ENCODE data around the gene MRPL38.
"Not testable (repeated sequence)": the region's sequence is repeated elsewhere in the genome, so short reads cannot be mapped to it uniquely, and the experiment has no call there.

The MRPL38 gene

DNA sequence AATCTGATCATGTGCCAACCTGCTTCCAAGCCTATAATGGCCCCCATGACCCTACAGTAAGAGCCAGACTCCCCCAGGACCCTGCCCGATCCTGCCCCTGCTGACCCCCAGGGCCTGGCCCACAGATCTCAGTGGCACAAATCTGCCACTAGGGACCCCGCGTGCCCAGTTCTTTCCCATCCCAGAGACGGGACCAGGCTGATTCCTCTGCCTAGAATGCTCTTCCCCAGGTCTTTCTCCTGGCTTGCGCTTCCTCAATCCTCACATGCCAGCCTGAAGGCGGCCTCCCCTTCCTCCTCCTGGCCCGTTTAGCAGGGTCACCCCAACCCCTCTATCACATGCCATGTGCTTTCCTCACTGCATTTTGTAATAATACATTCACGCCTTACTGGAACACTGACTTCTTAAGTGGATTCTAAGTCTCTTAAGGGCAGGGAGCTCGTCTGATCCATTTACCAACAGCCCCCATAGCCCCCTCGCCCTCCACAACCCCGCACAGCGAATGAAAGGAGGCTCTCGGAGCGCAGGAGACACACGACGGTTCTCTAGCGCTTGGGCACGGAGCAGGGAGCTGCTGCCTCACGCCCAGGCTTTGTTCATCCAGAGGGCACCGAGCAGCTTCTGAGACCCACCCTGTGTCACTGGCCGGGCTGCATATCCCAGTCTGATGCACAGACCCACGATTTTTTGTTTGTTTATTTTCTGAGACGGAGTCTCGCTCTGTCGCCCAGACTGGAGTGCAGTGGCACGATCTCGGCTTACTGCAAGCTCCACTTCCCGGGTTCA is 9.1 kb downstream of the MRPL38 start:
- DNase-seq = no peak

DNA sequence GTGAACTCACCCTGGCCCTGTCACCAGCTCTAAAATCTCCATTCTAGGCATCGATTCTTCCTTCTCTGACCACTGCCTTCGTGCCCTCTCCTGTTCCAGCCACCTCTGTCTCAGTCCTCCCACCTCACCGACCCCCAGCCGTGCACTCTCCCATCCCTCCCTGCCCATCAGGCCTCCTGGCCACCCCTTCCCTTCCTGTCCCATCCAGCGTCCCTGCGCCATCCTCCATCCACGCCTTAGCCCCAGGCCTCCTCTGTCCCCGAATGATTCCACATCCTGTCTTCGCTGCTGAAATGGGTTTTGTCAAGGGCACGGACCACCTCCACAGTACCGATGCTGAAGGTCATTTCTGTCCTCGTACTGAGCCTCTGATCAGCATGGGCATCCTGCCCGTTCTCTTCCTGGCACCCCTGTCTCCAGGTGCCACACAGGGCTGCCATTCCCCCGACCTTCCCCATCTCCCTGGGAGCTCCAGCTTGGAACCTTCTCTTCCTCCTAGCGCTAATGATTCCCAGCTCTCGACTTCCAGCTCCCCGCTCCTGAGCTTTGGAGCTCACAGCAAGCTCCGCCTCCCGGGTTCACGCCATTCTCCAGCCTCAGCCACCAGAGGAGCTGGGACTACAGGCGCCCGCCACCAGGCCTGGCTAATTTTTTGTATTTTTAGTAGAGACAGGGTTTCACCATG is 10.5 kb downstream of the MRPL38 start:
- no peak for DNase-seq

DNA sequence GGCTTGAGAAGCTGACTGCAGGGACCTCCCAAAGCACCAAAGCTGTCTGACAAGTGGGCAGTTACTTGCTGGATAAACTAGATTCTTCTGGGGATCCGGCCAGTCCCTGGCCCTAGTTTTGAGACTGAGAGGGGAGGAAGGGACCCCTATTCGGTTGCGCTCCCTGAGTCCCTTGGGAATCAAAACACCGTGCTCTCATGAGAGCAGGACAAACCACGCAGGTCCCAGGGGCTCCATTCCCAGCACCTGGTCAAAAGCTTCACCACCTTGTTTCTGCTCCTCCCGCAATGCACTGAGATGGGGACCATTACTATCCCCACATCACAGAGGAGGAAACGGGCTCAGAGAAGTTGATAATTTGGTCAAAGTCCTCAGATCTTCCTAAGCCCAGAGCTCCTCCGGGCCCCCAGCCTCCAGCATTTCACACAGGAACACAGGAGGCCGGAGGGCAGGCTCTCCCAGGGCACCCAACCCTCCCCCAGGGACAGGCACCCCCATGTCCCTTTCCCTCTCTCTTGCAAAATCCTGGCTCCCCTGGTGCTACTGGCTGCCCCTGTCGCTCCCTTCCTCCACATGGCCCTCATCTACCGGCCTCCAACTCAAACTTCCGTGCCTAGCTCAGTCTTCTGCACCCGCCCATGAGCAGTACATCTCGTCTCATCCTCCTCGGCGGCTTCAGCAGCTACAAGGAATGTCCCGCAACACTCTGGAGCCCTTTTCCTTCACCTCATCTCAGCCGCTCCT is 11.2 kb downstream of the MRPL38 start:
- no peak for DNase-seq

DNA sequence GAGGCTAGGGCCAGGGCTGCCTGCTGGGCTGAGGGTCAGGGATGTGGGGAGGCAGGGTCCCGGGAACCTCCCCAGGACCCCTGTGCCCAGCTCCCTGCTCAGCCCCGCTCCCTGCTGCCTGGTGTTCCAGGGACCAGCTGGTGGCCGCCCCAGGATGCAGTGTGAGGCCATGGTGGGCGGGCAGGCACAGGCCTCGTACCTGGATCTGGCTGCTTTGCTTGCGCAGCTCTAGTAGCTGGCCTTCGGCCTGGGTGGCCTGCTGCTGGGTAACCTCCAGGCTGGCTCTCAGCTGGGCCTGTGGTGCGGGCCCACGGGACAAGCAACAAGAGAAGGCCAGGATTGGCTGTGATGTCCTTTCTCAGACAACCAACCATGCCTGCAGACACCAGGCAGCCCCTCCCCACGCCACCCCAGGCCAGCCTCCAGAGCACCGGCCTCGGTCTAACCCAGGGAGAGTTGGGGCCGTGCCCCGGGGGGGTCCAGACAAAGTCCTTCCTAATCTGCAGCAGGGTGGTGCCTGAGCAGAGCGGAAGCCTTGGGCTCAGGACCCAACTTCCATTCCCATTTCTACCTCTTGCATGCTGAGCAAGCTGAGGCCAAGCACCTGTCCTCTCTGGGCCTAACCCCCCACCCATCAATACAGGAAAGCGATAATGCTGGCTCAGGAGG is 12.0 kb downstream of the MRPL38 start:
- DNase-seq = no peak

DNA sequence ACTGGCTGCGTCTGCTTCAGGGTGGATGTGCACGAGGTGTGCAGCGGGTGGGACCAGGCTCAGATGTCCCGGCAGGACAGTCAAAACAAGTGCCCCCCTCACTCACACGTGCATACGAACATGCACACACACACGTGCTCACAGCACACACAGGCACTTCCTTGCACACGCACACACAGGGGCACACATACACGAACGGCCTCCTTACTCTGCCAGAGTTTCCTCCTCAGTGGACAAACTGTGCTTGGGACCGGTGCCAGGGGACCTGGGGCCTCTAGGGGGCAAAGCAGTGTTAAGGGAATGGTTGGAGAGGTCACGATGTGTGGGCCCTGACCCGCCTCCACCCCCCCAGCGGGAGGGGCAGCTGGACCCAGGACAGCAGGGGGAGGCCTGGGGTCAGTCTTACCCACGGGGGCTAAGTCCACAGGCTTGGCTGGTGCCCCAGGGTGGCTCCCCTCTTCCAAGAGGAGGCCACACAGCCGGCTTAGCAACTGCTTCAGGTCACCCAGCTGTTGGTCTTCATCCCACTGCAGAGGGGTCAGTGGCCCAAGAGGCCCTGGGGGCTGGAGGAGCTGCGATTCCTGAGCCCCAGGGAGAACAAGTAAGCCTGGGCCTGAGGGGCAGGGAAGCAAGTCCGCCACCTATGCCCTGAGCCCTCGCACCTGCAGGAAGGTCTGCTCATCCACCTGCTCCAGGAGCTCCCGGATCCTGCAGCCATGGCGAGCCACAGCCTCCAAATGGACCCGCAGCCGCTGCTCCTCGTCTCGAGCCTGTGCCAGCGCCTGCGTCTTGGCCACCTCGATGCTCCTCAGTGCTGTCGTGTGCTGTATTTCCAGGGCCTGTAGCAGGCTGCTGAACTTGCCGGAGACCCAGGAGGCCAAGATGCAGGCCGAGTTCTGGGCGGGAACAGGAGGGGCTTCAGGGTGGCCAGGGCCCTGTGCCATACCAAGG is 12.8 kb downstream of the MRPL38 start:
- no peak for DNase-seq

DNA sequence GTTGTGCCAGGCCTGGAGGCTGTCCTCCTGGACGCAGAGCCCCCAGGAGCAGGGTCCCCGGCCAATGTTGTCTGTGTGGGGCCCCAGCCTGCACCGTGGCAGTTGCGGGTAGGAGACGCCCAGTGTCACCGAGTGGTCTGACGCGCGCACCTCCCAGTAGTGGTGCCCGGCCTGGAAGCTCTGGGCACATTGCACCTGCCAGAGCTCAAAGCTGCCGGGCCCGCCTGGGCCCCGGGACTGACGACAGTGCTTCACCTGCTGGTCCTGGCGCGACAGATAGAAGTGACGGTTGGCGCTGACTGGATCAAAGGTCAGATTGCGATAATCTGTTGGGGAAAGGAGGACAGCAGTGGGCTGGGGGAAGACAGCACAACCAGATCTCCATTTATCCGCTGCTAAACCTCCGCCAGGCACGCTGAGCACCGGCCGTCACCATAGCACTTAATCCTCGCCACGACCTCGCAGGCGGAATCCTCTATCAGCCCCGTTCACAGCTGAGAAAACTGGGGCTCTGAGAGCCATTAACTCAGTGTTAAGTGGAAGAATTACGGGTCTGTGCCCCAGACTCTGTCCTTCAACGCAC is 13.6 kb downstream of the MRPL38 start:
- no peak for DNase-seq

DNA sequence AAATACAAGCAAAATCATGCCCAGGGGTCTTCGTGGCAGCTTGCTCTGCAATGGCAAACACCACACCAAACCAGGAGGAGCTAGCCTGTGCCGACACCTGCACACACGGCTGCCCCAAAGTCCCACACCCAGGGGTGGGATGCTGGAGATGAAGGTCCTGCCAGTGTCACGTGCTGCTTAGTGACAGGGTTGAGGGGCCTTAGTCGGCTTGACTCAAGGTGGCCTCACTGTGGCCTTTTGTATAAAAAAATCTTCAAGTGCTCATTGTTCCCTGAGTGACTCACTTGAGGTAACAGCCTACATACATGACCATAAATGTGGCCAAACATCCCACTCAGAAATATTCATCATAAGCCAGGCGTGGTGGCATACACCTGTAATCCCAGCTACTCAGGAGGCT is 15.2 kb downstream of the MRPL38 start:
- DNase-seq = no peak

DNA sequence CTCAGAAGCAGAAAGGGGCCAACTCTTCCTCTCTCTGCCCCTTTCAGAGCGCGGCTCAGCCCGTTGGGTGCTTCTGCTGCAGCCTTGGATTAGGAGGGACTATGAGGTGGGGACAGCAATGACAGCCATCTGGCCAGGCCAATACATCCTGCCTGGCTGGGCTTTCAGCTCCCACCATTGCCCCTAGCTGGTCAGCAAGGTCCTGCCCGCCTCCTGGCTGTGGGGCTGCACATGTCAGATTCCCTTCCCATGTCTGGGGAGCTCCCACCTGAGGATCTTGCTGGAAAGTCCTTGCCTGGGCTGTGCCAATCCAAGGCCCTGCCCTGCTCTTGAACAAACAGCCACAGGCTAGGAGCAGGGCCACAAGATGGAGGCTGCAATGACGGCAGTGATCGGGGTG is 16.2 kb downstream of the MRPL38 start:
- DNase-seq = no peak

DNA sequence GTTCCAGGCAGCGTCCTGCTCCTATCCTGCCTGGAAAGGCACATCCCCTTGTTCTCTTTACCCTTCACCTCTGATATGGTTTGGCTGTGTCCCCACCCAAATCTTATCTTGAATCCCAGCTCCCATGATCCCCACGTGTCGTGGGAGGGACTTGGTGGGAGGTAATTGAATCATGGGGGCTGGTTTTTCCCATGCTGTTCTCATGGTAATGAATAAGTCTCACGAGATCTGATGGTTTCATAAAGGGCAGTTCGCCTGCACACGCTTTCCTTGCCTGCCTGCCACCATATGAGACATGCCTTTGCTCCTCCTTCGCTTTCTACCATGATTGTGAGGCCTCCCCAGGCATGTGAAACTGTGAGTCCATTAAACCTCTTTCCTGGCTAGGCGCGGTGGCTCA is 18.8 kb downstream of the MRPL38 start:
- not testable (repeated sequence) for DNase-seq

DNA sequence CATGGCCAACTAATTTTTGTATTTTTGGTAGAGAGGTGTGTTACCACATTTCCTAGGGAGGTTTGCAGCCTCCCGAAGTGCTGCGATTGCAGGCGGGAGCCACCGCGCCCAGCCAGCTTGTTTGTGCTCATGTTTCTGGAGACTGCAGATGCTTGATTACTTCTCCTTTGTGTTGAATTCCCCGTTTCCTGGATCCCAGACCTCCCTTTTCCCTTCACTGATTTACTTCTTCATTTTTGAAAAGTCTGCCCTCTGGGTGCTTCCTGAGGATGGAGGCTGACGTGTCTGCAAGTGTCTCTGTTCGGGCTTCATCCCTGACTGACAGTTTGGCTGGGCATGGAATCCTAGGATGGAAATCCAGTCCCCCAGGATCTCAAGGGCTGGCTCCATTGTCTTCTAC is 19.3 kb downstream of the MRPL38 start:
- DNase-seq = no peak

DNA sequence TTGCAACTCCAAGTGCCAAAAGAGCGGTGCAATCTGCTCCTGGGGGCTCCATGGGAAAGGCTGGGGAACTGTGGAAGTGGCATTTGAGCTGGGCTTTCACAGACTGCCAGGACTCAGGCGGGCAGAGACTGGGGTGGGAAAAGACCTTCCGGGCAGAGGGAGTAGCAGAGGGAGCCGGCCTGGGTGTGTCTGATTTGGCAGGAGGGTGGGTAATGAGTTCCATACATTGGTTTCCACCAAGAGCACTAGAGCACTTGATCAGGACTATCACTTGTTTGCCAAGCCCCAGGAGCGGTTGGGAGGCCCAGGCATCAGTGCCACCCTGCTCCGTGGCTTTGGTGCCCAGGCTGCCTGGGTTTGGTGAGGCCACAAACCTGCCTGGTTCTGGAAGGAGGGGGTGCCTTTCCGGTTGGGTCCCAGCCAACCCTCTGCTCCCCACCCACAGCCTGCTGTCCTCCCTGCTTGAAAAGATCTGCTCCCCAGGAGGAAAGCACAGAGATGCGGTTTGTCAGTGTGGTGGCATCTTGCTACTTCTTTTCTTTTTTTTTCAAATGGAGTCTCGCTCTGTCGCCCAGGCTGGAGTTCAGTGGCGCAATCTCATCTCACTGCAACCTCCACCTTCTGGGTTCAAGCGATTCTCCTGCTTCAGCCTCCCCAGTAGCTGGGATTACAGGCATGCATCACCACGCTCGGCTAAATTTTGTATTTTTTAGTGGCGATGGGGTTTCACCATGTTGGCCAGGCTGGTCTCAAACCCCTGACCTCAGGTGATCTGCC is 22.8 kb downstream of the MRPL38 start:
- no peak for DNase-seq

DNA sequence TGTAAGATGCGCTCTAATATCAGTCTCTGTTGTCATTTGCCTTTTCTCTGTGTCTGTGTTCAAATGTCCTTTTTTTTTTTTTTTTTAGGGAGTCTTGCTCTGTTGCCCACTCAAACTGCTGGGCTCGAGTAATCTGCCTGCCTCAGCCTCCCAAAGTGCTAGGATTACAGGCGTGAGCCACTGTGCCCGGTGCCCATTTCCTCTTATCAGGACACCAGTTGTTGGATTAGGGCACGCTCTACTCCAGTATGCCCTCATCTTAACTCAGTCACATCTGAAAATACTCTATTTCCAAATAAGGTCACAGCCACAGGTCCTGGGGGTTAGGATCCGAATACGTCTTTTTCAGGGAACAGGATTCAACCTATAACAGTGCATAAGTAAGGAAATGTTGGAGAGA is 24.4 kb downstream of the MRPL38 start:
- no peak for DNase-seq

DNA sequence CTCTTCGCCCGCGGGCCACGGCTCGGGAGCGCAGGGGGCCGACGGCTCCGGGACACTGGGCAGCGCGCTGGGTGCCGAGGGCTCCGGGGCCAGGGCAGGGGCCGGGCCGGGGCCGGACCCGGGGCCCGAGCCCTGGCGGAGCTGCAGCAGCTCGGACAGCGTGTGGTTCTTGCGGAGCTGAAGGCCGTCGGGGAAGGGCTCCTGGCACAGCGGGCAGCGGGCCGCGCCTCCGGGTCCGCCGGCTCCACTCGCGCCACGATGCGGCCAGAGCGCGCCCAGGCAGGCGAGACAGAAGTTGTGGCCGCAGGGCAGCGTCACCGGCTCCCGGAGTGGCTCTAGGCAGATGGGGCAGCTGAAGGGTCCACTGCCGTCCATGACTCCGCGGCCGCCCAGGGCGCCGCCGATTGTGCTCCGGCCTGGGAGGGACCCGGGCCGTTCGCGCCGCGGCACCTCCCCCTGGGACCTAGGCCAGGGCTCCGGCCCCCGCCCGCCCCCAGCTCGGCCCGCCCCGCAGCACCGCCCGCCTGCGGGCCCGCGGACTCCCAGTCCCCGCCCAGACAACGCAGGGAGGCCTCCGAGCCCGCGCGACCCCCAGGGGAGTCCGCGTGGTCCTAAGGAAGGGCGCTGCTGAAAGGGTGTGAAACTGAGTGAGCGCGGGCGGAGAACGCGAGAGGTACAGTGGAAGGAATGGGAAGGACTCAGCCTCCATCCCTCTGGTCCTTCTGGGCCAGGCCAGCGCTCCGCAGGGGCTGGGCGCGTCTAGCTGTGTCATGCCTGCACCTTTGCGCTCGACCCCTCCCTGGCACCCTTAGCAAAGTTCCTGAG is 26.3 kb downstream of the MRPL38 start, which contains the start of gene TRIM47:
Gene TRIM47, minus strand, starts transcription at position 408 of the 825 bp plus-strand sequence. Its CDS starts 33 bp downstream, at position 375.
- no peak for DNase-seq

DNA sequence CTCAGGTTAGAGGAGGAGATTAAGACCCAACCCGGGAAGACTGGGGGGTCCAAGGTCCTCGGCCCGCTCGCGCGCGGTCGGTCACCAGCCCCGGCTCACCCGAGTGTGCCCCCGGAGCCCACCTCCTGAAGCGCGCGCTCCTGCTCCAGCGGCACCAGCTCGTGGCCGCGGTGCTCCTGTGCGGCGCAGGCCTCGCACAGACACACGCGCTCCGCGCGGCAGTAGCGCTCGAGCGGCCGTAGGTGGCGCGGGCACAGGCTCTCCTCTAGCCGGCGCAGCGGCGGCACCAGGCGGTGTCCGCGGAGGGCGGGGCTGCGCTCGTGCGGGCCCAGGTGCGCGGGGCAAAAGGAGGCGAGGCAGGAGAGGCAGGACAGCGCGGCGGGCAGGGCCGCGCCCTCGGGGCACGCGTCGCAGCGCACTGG is 26.9 kb downstream of the MRPL38 start:
- peak; percentile 71 for DNase-seq

DNA sequence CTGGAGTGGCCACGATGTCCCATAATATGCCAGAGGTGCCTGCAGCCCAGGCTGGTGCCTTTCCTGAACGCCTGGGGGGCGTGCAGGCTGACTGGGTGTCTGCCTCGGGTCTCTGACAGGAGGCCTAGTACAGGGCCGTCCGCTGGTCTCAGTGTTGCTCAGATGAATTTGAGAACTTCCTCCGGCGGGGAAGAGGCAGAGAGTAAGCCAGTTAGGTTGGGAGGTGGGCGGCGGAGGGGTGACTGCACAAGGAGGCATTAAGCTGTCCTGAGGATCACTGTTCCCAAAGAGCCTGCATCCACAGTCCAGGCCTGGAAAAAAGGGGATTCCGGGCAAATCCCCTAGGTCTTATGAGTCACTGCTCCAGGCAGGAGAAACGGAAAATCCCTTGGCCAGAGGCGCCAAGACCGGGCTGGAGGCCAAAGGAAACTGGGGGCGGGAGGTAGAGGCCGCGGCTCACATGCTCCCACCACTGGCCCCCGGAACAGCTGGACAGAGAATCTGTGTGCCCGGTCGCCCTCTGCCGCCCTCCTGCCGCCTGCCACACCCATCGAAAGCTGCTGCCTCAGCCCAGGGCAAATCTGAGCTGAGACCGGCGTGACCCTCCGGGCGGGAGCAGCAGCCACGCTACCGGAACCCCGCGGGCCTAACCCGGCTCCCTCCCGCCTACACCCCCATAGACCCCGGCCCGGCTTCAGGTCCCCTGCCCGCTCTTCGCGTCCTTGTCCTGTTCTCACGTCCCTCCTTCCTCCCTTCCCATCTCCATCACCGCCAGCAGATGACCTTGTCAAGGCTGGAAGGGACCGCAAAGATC is 27.5 kb downstream of the MRPL38 start:
- DNase-seq = no peak

DNA sequence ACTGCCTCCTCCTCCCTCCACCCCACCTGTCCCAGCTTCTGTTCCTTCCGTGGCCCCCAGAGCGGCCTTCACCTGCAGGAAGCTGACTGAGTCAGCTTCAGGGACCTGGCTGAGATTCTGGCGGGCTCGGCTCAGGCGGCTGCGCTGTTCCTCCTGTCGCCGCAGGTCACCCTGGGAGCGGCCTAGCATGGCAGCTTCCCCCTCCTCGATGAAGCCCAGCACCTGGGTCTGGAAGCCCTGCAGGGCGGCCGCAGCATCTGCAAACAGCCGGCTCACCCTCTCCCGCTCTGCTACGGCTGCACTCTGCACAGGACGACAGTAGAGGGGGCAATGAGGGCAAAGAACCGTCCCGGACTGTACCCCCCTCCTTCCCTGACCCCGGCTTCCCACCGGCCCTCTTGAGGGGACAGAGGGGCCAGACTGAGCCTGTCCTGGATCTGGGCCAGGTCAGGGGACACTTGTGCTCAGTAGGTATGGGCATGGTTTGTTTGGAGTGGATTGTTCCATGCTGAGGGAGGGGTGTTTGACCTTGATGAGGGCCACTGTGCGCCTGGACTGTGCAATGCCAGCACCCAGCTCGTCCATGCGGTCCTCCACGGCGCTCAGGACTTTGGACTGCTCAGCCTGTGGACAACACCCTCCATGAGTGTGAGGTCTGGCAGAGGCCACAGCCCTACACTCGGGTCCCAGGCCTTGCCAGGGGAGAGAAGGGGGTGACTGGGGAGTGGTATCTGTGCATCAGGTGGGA is 28.3 kb downstream of the MRPL38 start:
- peak; percentile 74 for DNase-seq

DNA sequence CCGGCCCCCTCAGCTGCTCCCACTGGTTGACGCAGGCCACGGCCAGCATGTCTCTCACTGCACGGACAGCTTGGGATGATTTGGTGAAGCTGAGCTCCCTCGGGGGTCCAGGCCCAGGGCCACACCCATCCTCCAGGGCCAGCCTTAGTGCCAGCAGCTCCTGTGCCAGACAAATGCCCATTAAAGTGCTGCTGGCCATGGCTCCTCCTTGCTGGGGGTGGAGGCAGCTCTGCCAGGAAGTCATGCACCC is 28.8 kb downstream of the MRPL38 start:
- DNase-seq = no peak

DNA sequence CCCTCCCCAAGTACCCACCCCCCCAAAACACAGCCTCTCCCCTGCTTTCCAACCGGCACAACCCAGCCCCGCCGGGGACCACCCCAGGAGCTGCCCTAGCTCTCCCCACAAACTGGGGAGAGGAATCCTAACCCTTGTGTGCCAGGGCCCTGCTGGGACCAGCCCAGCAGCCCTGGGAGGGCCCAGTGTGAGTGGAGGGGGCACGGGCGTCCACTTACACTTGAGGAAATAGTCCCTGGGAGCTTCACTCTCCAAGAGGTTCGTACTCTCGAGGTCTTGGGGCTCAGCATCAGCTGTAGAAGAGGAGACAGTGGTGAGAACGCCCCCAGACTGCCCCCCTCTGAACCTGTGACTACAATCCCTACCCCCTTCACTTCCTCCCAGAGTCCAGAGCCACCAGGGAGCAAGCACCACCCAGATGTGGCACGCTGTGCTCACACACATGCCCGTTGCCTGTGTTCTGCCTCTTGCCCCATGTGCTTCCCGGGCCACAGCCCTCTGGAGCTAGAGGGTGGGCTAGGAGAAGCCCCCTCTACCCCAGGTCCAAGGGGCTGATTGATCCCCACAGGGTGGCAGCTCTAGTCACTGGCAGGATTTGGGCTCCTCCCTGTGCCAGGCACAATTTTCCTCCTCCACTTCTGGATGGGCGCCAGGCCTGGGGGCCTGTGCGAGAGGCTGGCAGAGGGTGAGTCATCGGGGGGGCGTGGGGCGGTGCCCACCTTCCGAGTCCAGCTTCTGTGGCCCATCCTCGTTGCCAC is 29.3 kb downstream of the MRPL38 start:
- no peak for DNase-seq

Data from activated CD4-positive, alpha-beta T cell treated with anti-CD3 and anti-CD28 coated beads, Interleukin-2, amount 50 U/mL, for 1 hour (primary cell).